NB4 (cell line): ENCODE data around the gene TEKTIP1.

Source experiments
- CTCF ChIP-seq: IDR thresholded peaks from one replicate; pipeline ENCODE4 v1.5.1; 2012; ENCODE audit warnings: low read depth, low read length
- MAX ChIP-seq: IDR thresholded peaks from 2 replicates; pipeline ENCODE4 v1.6.1; 2011; ENCODE audit warnings: low read depth, low read length
- POLR2A ChIP-seq: IDR thresholded peaks from 2 replicates; pipeline ENCODE4 v1.6.1; 2011; ENCODE audit warnings: mild to moderate bottlenecking; ENCODE audit not compliant: insufficient read length; ENCODE audit errors: extremely low read depth

- TF ChIP-seq CTCF (no peak), POLR2A (no peak), MAX (no peak)
These were observed 31.6 kb downstream of the TEKTIP1 start for GRCh38 chr19:3570606-3571011.
